HFFc6 (cell line): ENCODE results near the gene COQ9. TPM values are rescaled to one million over a fixed set of nuclear protein-coding genes. Genes with fewer than 3 reads are reported as not detected.
A peak's percentile ranks its signal among the peaks of the same experiment; 100 is the strongest.

ENCODE experiments used
- DNase-seq: peaks from one replicate; pipeline ENCODE4 v3.0.0-alpha.2; 2018
- H3K27ac Mint-ChIP-seq: 2 replicates; pipeline ENCODE4 v1.8.0; 2020; ENCODE audit warnings: mild to moderate bottlenecking, mixed read lengths
- H3K27me3 Mint-ChIP-seq: 2 replicates; pipeline ENCODE4 v1.8.0; 2021; ENCODE audit warnings: mild to moderate bottlenecking, moderate library complexity, mixed read lengths; ENCODE audit not compliant: insufficient read depth
- H3K36me3 Mint-ChIP-seq: 2 replicates; pipeline ENCODE4 v1.8.0; 2021; ENCODE audit warnings: low read depth, mixed read lengths
- H3K4me1 Mint-ChIP-seq: 2 replicates; pipeline ENCODE4 v1.8.0; 2020; ENCODE audit warnings: low read depth, mixed read lengths
- H3K4me3 Mint-ChIP-seq: 2 replicates; pipeline ENCODE4 v1.8.0; 2020; ENCODE audit warnings: mild to moderate bottlenecking, moderate library complexity, mixed read lengths
- H3K9me3 Mint-ChIP-seq: 2 replicates; pipeline ENCODE4 v1.8.0; 2020; ENCODE audit warnings: mild to moderate bottlenecking, mixed read lengths
- total RNA-seq, 6 experiments: library from RNA; stranded (reverse); fragmentation: NEBNext Ultra II Directional; extraction: Animal tissue kit (Norgen Biotek cat#: 25700); gene quantifications; 2 replicates in 1 of 6; 3 replicates in 5 of 6; pipeline ENCODE4 v1.2.3, GENCODE V29; 2021
- TF ChIP-seq, protein P1 (sequence below): fragments of 200-600 bp; sonication (generic); IDR thresholded peaks from 2 replicates; pipeline ENCODE4 v1.5.0; 2021; ENCODE audit warnings: antibody characterized with exemption, mild to moderate bottlenecking

COQ9 gene
- total RNA-seq, 6 experiments from 2014 or later = 28.0 to 34.2 (median 30.7) TPM

DNA sequence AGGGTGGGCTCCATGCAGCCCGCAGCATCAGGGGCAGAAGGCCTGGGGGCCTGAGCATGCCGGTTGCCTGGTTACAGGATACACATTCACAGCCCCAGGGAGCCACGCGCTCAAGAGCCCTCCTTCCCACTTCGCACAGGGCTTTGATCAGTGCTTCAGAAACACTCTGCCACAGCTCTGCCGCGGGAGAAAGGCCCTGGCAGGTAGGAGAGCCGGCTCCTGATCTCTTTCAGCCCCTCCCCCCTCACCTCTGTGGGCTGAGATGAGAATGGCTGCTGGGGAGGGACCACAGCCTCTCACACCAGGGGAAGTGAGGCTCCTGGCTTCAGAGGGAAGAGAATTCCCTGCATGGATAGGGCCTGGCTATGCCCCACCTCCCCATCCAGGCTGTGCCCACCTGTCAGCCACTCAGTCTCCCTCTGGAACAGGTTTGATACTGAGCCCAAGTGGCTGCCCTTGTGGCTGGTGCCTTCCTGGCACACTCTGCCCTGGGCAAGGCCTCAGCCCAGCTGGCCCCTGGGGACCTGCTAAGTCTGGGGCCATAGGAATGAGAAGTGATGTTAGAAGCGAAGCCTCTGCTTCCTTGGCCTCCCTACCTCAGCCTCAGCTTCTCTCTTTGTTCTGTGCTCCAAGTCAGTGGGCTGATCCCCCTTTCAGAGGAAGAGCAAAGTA lies 30.4 kb downstream of the COQ9 start:
- no peak overlapping the region for H3K27ac Mint-ChIP-seq
- TF ChIP-seq, protein P1, sequence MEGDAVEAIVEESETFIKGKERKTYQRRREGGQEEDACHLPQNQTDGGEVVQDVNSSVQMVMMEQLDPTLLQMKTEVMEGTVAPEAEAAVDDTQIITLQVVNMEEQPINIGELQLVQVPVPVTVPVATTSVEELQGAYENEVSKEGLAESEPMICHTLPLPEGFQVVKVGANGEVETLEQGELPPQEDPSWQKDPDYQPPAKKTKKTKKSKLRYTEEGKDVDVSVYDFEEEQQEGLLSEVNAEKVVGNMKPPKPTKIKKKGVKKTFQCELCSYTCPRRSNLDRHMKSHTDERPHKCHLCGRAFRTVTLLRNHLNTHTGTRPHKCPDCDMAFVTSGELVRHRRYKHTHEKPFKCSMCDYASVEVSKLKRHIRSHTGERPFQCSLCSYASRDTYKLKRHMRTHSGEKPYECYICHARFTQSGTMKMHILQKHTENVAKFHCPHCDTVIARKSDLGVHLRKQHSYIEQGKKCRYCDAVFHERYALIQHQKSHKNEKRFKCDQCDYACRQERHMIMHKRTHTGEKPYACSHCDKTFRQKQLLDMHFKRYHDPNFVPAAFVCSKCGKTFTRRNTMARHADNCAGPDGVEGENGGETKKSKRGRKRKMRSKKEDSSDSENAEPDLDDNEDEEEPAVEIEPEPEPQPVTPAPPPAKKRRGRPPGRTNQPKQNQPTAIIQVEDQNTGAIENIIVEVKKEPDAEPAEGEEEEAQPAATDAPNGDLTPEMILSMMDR = no peak
- peaks cover 27% of the 10 kb centered on the region for H3K4me1 Mint-ChIP-seq
- DNase-seq = no peak
- H3K9me3 Mint-ChIP-seq = no peaks in the 10 kb centered on the region
- H3K4me3 Mint-ChIP-seq = no peak overlapping the region
- peaks cover 1% of the 10 kb centered on the region for H3K27me3 Mint-ChIP-seq
- H3K36me3 Mint-ChIP-seq = no peaks in the 10 kb centered on the region

DNA sequence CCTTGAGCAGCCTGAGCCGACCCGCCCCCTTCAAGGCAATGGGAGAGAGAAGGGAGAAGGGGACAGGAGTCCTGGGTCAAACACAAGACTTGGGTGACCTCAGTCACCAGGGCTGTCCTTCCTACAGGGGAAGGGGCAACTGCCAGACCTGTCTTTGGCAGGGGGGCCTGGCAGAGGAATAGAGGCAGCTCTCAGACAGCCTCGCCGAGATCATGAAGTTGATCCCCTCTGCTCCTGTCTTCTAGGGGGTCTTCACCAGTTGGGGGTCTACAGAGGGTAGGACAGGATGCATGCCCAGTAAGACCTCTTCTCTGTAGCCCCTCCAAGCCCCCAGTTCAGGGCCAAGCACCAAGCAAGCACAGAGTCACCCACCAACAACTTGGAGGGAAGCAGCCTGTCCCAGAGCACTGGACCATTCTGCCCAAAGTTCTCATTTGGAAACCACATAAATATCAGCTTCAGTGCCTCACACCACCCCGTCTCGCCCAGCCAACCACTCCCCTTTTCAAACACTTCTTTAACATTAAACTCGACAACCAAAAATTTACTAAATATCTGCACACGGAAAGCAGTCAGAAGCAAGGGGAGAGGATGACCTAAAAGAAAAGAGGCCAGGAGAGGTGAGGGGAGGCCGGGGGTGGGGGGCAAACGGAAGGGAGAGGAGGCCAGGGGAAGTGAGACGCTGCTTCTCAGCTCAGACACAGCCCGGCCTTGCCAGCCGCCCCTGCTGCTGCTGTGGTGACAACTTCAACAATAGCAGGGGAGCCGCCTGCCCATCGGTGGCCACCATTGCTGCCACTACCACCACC lies 31.3 kb downstream of the COQ9 start:
- Mint-ChIP-seq H3K36me3 (no peaks in the 10 kb centered on the region), H3K27me3 (no peaks in the 10 kb centered on the region; the same call in none of the 2 replicates), H3K27ac (peak overlapping the region; percentile 43), H3K9me3 (no peaks in the 10 kb centered on the region), H3K4me3 (peak overlapping the region; percentile 95), H3K4me1 (peaks cover 27% of the 10 kb centered on the region)
- DNase-seq = no peak
- TF ChIP-seq, protein P1 = no peak

DNA sequence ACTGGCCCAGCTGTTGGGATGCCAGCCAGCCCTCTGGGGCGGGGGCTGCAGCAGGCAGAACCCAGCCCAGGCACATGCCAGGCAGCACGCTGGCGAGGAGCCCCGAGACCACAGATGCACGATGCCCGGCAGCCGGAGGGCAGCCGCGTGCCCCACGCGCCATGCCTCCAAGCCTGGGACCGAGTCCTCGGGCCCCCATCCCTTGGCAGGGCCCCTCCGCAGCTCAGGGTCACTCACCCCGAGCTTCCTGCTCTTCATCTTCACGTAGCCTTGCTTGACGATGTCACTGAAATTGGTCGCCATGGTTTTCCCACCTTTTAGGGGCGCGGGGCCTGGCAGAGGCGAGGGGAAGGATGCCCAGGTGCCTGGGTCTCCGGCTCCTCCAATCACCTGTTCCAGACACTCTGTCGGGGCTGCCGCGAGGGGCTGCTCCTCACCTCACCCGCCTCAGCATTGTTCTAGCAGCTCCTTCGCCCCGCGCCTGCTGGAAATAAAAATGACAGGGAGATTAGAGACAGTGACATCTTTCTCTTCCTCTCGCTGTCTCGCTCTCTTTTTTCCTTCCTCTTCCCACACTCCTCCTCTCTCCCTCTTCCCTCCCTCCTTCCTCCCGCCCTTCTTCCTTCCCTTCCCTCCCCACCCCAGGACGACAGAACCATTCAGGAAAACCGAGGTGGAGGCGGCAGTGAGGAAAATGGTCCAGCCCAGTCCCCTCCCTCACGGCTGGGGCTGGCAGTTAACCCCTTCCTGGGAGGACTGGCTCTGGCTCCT lies 32.1 kb downstream of the COQ9 start:
- Mint-ChIP-seq H3K27ac (peak overlapping the region; percentile 87), H3K27me3 (no peaks in the 10 kb centered on the region; the same call in none of the 2 replicates), H3K4me3 (peak overlapping the region; percentile 95), H3K9me3 (no peaks in the 10 kb centered on the region), H3K4me1 (peaks cover 27% of the 10 kb centered on the region), H3K36me3 (no peaks in the 10 kb centered on the region)
- peak; percentile 40 for DNase-seq
- TF ChIP-seq, protein P1 = no peak

DNA sequence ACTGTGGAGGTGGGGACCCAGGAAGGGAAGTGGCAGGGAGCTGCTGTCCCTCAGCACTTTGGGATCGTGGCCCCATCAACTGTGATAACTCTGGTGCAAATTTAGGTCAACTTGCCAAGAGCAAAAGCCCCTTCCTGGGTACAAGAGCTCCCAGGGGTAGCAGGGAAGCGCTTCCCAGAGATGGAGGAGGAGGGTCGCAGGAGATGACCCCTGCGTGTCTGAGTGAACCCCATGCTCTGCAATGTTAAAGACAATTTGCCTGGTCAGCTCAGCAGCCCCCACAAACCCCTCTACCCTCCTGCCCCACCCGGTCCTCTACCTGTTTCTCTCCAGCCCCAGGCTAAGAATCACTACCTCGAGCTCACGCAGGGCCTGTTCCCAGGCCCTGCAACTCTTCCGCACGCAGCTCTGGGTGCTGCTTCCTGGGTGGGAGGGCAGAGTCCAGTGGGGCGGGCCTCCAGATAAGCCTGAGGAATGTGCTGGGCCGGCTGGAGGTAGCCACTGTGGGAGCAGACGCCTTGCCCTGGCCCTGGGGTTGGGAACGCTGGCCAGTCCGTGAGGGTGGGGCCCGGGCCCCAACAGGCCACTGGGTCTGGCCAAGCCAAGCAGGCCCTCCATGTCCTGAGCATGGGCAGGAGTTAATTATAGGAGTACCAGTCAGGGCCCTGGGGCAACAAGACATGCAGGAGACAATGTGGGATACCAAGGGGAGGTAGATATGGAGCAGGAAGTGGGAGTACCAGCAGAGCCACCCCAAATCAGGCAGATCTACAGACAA lies 32.9 kb downstream of the COQ9 start:
- peak; percentile 36 for DNase-seq
- peak overlapping the region; percentile 87 for H3K27ac Mint-ChIP-seq
- H3K4me1 Mint-ChIP-seq = peaks cover 29% of the 10 kb centered on the region
- no peaks in the 10 kb centered on the region for H3K36me3 Mint-ChIP-seq
- H3K27me3 Mint-ChIP-seq = no peaks in the 10 kb centered on the region; the same call in none of the 2 replicates
- no peaks in the 10 kb centered on the region for H3K9me3 Mint-ChIP-seq
- peak overlapping the region; percentile 95 for H3K4me3 Mint-ChIP-seq
- TF ChIP-seq, protein P1 = no peak

DNA sequence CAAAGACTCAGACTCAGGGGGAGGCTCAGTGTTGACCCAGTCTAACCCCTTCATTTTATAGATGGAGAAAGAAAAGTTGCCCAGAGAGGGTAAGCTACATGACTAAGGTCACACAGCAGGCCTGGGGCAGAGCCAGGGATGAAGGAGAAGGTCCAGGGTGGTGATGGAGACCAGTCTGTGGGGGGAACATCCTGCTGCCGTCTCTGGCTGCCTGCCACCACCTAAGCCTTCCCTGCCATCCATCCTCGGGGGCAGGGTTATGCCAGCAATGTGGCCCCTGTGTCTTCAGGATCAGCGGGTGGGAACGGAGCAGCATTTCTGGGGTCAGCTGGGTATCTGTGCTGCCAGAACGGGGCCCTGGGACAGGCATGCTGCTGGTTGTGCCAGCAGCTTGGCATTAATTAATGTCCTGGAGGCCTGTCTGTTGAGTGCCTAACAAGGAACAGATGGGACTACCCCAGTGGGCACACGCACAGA lies 33.5 kb downstream of the COQ9 start:
- Mint-ChIP-seq H3K36me3 (no peaks in the 10 kb centered on the region), H3K4me1 (peaks cover 35% of the 10 kb centered on the region), H3K27ac (peak overlapping the region; percentile 87; the same call in 1 of the 2 replicates), H3K4me3 (peak overlapping the region; percentile 95; the same call in 1 of the 2 replicates), H3K9me3 (no peaks in the 10 kb centered on the region), H3K27me3 (no peaks in the 10 kb centered on the region; the same call in none of the 2 replicates)
- TF ChIP-seq, protein P1 = no peak
- DNase-seq = no peak
